ENCODE data around the gene LONP2.

LONP2 gene

DNA sequence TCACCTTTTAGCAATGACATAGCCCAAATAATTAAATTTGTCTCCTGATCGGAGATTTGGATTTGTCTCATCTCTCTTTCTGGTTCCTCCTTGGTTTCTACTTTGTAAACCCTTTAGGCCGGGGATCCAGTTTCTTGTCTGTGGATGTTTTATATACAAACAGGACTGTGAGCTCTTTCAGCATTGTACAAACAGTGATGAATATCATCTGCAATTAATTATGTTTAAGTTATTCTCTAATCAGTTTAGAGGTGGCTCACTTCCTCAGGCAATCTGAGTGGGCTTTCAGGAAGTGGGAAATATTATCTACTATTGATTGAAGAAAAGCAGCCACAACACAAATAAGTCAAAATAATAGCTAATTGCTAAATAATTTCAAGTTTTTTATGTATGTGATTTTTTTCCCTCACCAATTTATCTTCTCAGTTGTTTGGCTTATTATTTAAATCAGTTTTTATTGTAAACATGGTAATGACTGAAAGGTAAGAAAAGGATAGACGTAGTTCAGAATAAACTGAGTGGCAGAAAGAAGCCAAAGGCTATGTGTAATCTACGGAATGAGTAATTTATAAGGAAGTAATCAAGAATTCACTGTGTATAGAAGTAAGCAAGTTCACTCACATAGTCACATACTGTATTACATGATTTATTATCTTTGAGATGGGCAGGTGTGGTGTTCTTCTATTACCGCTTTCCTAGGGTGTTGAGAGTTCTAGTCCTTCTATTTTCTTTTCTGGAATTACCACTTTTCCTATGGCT is 6.6 kb downstream of the LONP2 start:
- TF ChIP-seq, protein P1, sequence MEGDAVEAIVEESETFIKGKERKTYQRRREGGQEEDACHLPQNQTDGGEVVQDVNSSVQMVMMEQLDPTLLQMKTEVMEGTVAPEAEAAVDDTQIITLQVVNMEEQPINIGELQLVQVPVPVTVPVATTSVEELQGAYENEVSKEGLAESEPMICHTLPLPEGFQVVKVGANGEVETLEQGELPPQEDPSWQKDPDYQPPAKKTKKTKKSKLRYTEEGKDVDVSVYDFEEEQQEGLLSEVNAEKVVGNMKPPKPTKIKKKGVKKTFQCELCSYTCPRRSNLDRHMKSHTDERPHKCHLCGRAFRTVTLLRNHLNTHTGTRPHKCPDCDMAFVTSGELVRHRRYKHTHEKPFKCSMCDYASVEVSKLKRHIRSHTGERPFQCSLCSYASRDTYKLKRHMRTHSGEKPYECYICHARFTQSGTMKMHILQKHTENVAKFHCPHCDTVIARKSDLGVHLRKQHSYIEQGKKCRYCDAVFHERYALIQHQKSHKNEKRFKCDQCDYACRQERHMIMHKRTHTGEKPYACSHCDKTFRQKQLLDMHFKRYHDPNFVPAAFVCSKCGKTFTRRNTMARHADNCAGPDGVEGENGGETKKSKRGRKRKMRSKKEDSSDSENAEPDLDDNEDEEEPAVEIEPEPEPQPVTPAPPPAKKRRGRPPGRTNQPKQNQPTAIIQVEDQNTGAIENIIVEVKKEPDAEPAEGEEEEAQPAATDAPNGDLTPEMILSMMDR (IDR thresholded peaks at IDR 0.05; ENCODE audit: insufficient read depth, low read length, poor library complexity, severe bottlenecking) = no peak
- TF ChIP-seq EZH2phosphoT487 (conservative IDR thresholded peaks at IDR 0.05; ENCODE audit: low read length) = no peak
- H4K20me1 ChIP-seq (ENCODE audit: low read depth, low read length) = no peaks in the 10 kb centered on the region
- no peak overlapping the region for H3K4me2 ChIP-seq (ENCODE audit: low read depth, low read length, poor library complexity, severe bottlenecking)
- H3K27me3 ChIP-seq (ENCODE audit: low read length) = no peaks in the 10 kb centered on the region
- no peak overlapping the region for H2AFZ ChIP-seq (ENCODE audit: low read depth, low read length, severe bottlenecking)
- no peaks in the 10 kb centered on the region for H3F3A ChIP-seq (ENCODE audit: insufficient read depth)
- H3K36me3 ChIP-seq (ENCODE audit: low read length) = peaks cover 6% of the 10 kb centered on the region; the same call in 1 of the 2 replicates
- H3K4me3 ChIP-seq (ENCODE audit: insufficient read depth, low read length, poor library complexity, severe bottlenecking) = no peak overlapping the region
- H3K9ac ChIP-seq (ENCODE audit: low read length) = no peak overlapping the region
- H3K79me2 ChIP-seq (ENCODE audit: insufficient read depth, low read length) = peaks cover 46% of the 10 kb centered on the region
- no peaks in the 10 kb centered on the region for H3K9me2 ChIP-seq (replicated peaks; ENCODE audit: insufficient read depth, low read length)
- H3K27ac ChIP-seq (ENCODE audit: low read depth, low read length) = no peak overlapping the region
- no peaks in the 10 kb centered on the region for H3K9me3 ChIP-seq (ENCODE audit: insufficient read depth, low read length)

DNA sequence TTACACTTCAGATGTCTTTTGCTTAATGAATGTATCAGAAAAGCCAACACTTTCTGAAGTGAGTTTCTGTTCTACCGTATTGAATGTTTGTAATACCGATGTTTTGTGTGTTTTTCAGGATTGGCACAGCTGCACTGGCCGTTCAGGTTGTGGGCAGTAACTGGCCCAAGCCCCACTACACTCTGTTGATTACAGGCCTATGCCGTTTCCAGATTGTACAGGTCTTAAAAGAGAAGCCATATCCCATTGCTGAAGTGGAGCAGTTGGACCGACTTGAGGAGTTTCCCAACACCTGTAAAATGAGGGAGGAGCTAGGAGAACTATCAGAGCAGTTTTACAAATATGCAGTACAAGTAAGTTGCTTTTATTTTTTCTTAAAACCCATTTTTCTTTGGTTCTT is 7.9 kb downstream of the LONP2 start:
- no peaks in the 10 kb centered on the region for H4K20me1 ChIP-seq (ENCODE audit: low read depth, low read length)

DNA sequence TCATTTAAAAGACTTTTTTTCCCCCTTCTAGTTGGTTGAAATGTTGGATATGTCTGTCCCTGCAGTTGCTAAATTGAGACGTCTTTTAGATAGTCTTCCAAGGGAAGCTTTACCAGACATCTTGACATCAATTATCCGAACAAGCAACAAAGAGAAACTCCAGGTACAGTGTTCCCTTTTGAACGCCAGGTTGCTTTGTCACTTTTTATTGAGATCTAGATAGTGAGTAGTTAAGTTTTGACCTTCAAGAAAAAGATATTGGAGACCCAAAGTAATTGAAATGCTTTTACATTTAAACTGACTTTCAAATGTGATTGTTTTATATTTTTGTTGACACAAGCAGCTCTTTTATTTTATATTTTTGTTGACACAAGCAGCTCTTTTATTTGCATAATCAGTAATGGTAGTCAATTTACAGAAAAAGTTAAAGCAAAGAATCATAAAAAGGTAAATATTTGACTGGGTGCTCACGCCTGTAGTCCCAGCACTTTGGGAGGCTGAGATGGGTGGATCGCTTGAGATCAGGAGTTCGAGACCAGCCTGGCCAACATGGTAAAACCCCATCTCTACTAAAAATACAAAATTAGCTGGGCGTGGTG is 12.6 kb downstream of the LONP2 start:
- Histone ChIP-seq H3K27me3 (ENCODE audit: low read length) (no peaks in the 10 kb centered on the region), H3K27ac (ENCODE audit: low read depth, low read length) (no peak overlapping the region), H3K9me2 (replicated peaks; ENCODE audit: insufficient read depth, low read length) (no peaks in the 10 kb centered on the region), H3F3A (ENCODE audit: insufficient read depth) (no peaks in the 10 kb centered on the region), H3K9me3 (ENCODE audit: insufficient read depth, low read length) (no peaks in the 10 kb centered on the region), H3K9ac (ENCODE audit: low read length) (no peak overlapping the region), H4K20me1 (ENCODE audit: low read depth, low read length) (no peaks in the 10 kb centered on the region), H3K79me2 (ENCODE audit: insufficient read depth, low read length) (peaks cover 3% of the 10 kb centered on the region; the same call in 1 of the 2 replicates), H3K4me2 (ENCODE audit: low read depth, low read length, poor library complexity, severe bottlenecking) (no peak overlapping the region), H3K36me3 (ENCODE audit: low read length) (peaks cover 21% of the 10 kb centered on the region; the same call in 1 of the 2 replicates), H2AFZ (ENCODE audit: low read depth, low read length, severe bottlenecking) (no peak overlapping the region), H3K4me3 (ENCODE audit: insufficient read depth, low read length, poor library complexity, severe bottlenecking) (no peak overlapping the region)
- TF ChIP-seq EZH2phosphoT487 (conservative IDR thresholded peaks at IDR 0.05; ENCODE audit: low read length) = no peak
- TF ChIP-seq, protein P1 (IDR thresholded peaks at IDR 0.05; ENCODE audit: insufficient read depth, low read length, poor library complexity, severe bottlenecking) = no peak

More for the DNA sequence above, 7.9 kb downstream of the LONP2 start:
- H3K4me2 ChIP-seq (ENCODE audit: low read depth, low read length, poor library complexity, severe bottlenecking) = no peak overlapping the region
- H3K27ac ChIP-seq (ENCODE audit: low read depth, low read length) = no peak overlapping the region
- H3K4me3 ChIP-seq (ENCODE audit: insufficient read depth, low read length, poor library complexity, severe bottlenecking) = no peak overlapping the region
- no peaks in the 10 kb centered on the region for H3K9me3 ChIP-seq (ENCODE audit: insufficient read depth, low read length)
- no peaks in the 10 kb centered on the region for H3F3A ChIP-seq (ENCODE audit: insufficient read depth)
- no peaks in the 10 kb centered on the region for H3K9me2 ChIP-seq (replicated peaks; ENCODE audit: insufficient read depth, low read length)
- peaks cover 32% of the 10 kb centered on the region for H3K79me2 ChIP-seq (ENCODE audit: insufficient read depth, low read length)
- peaks cover 6% of the 10 kb centered on the region; the same call in 1 of the 2 replicates for H3K36me3 ChIP-seq (ENCODE audit: low read length)
- no peak overlapping the region for H2AFZ ChIP-seq (ENCODE audit: low read depth, low read length, severe bottlenecking)
- no peaks in the 10 kb centered on the region for H3K27me3 ChIP-seq (ENCODE audit: low read length)
- no peak for TF ChIP-seq EZH2phosphoT487 (conservative IDR thresholded peaks at IDR 0.05; ENCODE audit: low read length)
- TF ChIP-seq, protein P1 (IDR thresholded peaks at IDR 0.05; ENCODE audit: insufficient read depth, low read length, poor library complexity, severe bottlenecking) = no peak
- no peak overlapping the region for H3K9ac ChIP-seq (ENCODE audit: low read length)

All from SU-DHL-6 (cell line).